Activated CD4-positive, alpha-beta T cell treated with anti-CD3 and anti-CD28 coated beads, Interleukin-2, amount 50 U/mL, for 24 hours (primary cell): ENCODE results near the gene DNAJC1.
"Not testable (repeated sequence)": the region's sequence is repeated elsewhere in the genome, so short reads cannot be mapped to it uniquely, and the experiment has no call there.

ENCODE experiments used
- DNase-seq, 2 donors: peaks; one replicate each; pipeline ENCODE4 v3.0.0-alpha.2; 2020; ENCODE audit warnings: low read depth in 1 of 2, low spot score in 1 of 2

The DNAJC1 gene

GRCh38 chr10:21831986-21832820, 171.3 kb downstream of the DNAJC1 start:
- no peak for DNase-seq

DNA sequence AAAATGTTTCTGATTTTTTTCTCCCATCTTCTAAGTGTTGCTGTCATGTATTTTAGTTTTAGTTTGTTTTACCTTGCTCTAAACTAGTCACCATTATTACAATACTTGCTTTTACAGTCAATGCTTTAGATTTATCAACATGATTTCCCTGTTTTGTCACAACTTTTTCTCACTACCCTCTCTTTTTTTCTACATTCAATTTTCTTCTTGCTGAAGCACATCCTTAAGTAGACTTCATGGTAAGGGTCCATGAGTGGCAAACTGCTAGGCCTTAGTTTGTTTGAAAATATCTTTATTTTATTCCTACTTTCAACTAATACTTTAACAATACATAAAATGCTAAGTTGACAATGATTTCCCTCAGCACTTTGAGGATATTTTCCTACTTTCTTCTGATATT, 173.5 kb downstream of the DNAJC1 start:
- no peak for DNase-seq

DNA sequence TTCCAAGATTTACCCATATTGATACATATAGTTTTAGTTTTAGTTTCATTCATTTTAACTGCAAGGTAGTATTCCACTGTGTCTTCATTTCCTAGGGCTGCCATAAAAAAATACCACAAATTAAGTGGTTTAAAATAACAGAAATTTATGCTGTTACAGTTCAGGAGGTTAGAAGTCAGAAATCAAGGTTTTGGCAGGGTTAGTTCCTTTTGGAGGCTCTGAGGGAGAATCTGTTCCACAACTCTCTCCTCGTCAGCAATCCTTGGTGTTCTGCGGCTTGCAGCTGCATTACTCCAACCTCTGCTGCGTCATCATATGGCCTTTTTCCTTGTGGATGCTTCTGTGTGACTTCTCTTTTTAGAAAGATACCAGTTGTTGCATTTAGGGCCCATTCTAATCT, 176.2 kb downstream of the DNAJC1 start:
- DNase-seq: no peak

DNA sequence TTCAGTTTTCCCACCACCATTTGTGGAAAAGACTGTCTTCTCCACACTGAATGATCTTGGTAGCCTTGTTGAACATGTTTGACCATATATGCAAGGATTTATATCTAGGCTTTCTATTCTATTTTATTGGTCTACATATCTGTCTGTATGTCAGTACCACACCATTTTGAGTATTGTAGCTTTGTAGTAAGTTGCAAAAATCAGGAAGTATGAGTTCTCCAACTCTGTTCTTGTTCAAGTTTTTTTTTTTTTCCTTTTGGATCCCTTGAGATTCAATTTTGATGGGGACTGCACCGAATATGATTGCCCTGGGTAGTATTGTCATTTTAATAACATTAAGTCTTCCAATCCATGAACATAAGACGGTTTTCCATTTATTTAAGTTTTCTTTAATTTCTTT, 176.8 kb downstream of the DNAJC1 start:
- DNase-seq: no peak

- DNase-seq: no peak
Observed at GRCh38 chr10:21825345-21825744, 178.2 kb downstream of the DNAJC1 start.

DNA sequence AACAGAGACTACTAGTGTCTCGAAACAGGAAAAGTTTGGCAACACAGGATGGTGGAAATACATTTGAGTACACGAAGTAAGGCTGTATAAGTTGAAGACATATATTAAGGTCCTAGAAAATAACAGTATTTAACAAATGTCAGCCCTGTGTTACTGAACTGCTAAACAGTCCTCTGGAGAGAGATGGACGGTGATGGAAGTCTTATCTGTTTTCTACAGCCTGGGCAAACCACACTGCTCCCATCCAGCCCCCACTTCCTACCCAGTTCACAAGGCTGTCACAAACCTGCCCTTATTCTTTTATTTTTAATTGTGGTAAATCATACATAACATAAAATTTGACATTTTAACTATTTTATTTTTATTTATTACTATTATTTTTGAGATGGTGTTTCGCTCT, 179.1 kb downstream of the DNAJC1 start:
- DNase-seq: no peak

GRCh38 chr10:21823617-21824016, 179.9 kb downstream of the DNAJC1 start:
- no peak for DNase-seq

DNA sequence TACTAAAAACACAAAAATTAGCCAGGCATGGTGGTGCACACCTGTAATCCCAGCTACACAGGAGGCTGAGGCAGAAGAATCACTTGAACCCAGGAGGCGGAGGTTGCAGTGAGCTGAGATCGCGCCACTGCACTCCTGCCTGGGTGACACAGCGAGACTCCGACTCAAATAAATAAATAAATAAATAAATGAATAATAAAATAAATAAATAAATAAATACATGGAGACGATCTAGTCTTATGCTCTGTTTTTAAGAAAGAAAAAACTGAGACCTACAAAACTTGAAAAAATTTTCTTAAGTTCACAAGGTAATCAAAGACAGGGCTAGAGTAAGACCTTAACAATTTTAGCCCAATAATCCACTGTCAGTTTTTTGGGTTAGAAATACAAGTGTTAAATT, 181.3 kb downstream of the DNAJC1 start:
- not testable (repeated sequence) for DNase-seq

DNA sequence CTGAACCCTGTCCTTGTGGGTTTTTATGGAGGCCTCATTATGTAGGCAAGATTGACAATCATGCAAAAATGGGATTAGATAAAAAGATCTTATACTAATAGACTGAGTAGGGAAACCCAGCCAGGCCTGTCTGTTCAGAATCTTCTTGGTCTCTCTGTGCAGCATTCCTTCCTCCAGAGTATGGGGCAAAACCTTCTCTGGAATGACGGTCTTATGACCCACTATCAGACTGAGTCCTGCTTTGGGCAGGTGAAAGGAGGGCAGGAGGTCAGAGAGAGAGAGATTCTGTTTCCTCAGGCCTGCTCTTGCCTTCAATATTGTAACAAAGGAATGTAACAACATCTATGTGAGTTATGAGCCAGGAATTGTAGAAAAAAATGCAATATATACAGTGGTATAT, 182.6 kb downstream of the DNAJC1 start:
- DNase-seq: no peak

DNA sequence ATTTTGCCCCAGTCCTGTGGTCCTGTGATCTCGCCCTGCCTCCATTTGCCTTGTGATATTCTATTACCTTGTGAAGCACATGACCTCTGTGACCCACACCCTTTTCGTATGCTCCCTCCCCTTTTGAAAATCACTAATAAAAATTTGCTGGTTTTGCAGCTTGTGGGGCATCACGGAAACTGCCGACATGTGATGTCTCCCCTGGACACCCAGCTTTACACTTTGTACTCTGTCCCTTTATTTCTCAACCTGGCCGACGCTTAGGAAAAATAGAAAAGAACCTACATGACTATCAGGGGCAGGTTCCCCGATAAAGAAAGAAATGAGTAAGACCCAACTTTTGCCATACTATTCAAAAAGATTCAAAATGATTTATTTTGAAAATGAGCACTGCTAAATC, 185.1 kb downstream of the DNAJC1 start:
- DNase-seq: not testable (repeated sequence)

DNA sequence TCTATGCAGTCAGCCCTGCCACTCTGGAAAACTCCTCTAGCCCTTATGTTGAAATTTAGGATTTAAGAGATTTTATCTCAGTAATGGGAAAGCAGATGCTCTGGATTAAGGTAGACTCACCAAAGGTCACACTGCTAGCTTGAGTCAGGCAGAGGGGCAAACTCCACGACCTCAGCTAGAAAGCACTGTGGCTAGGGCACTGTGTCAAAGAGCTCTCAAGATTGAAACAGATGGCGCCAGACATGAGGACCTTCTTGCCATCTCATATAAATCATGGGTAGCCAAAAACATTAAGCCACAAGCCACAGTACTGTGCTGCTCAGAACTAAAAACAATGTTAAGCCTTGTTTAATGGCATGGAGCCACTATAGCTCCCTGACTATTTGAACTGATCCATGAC, 188.7 kb downstream of the DNAJC1 start:
- DNase-seq: no peak

DNA sequence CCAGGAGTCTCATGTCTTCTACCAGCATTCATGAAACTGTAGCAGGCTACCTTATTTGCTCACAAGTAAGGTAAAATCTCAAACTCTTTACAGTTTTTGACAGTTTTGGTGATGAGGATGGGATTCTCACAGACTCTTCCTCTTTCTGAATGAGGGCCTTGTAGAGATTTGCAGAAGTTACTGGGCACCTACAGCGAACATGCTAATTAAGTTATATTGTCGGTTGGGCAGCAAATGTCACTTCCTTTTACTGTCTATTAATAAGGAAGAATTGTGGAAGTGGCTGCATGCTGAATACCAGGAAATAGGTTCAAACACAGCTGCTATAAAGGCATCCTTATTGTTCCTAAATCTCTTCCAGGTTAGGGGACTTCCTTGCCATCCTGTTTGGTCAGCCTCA, 189.6 kb downstream of the DNAJC1 start:
- no peak for DNase-seq

GRCh38 chr10:21811245-21811585, 192.3 kb downstream of the DNAJC1 start:
- no peak for DNase-seq

GRCh38 chr10:21810582-21811244, 192.8 kb downstream of the DNAJC1 start:
- DNase-seq: no peak

- no peak for DNase-seq
Observed at GRCh38 chr10:21808550-21808949, 195.0 kb downstream of the DNAJC1 start.

GRCh38 chr10:21807180-21807579, 196.3 kb downstream of the DNAJC1 start:
- no peak for DNase-seq

GRCh38 chr10:21803374-21803773, 200.2 kb downstream of the DNAJC1 start:
- no peak for DNase-seq

- no peak for DNase-seq
Observed at GRCh38 chr10:21801609-21802008, 201.9 kb downstream of the DNAJC1 start.

GRCh38 chr10:21797984-21798765, 205.4 kb downstream of the DNAJC1 start:
- no peak for DNase-seq

- DNase-seq: no peak
Observed at GRCh38 chr10:21797533-21797932, 206.0 kb downstream of the DNAJC1 start.

GRCh38 chr10:21791276-21791675, 212.3 kb downstream of the DNAJC1 start:
- DNase-seq: no peak

- no peak for DNase-seq
Observed at GRCh38 chr10:21776883-21777282, 226.6 kb downstream of the DNAJC1 start.
